ENCODE data around the gene AGFG2.
"Not testable (repeated sequence)": the region's sequence is repeated elsewhere in the genome, so short reads cannot be mapped to it uniquely, and the experiment has no call there.

The AGFG2 gene

DNA sequence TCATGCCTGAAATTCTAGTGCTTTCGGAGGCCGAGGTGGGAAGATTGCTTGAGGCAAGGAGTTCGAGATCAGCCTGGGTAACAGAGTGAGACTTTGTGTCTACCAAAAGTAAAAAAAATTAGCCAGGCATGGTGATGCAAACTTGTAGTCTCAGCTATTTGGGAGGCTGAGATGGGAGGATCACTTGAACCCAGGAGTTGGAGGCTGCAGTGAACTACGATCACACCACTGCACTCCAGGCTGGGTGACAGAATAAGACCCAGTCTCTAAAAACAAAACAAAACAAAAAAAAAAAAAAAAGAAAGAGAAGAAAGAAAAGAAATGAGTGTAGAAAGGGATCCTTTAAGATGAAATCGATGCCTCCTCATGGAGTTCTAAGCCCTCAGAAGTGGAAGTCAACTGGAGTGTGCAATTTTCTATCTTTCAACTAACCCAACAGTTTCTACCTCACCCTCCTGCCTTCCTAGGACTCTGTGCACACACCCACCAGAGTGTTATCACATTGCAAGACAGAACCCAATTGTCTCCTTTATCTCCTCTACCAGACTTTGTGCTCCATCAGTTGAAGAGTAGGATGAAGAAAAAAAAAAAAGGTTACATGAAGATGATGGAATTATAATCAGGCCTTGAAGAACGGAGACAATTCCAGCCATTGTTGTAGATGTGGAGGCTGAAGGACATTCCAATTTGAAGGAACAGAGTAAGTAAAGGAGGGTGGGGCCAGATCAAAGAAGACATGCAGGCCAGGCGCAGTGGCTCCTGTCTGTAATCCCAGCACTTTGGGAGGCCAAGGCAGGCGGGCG lies 28.4 kb upstream of the AGFG2 start:
- Histone ChIP-seq H3K36me3 (replicated peaks) (no peaks in the 10 kb centered on the region), H3K9me3 (no peaks in the 10 kb centered on the region), H3K4me3 (no peak overlapping the region), H3K27me3 (ENCODE audit: low read depth) (no peaks in the 10 kb centered on the region), H3K4me1 (no peaks in the 10 kb centered on the region)
- no peak for DNase-seq (ENCODE audit: low spot score in 2 of 2)
- in situ Hi-C loops (cut with MboI; ENCODE audit: low sequenced_read_pairs) = no loop called here

DNA sequence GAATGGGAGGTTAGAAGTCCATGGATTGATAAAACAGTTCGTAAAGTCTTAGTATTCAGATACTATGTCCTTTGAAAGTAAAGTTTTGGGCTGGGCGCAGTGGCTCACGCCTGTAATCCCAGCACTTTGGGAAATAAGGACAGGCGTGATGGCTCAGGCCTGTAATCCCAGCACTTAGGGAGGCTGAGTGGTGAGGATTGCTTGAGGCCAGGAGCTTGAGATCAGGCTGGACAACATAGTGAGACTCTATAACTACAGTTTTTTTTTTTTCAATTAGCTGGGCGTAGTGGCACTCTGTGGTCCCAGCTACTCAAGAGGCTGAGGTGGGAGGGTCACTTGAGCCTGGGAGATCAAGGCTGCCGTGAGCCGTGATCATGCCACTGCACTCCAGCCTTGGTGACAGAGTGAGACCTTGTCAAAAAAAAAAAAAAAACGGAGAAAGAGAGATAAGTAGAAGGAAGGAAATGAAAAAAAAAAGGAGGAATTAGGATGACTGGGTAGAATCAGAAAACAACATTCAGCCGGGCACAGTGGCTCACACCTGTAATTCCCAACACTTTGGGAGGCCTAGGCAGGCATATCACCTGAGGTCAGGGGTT lies 25.7 kb upstream of the AGFG2 start:
- Histone ChIP-seq H3K36me3 (replicated peaks) (no peaks in the 10 kb centered on the region), H3K4me1 (no peaks in the 10 kb centered on the region), H3K27me3 (ENCODE audit: low read depth) (no peaks in the 10 kb centered on the region), H3K4me3 (no peak overlapping the region), H3K9me3 (no peaks in the 10 kb centered on the region)
- in situ Hi-C loops (cut with MboI; ENCODE audit: low sequenced_read_pairs) = no loop called here
- no peak for DNase-seq (ENCODE audit: low spot score in 2 of 2)

DNA sequence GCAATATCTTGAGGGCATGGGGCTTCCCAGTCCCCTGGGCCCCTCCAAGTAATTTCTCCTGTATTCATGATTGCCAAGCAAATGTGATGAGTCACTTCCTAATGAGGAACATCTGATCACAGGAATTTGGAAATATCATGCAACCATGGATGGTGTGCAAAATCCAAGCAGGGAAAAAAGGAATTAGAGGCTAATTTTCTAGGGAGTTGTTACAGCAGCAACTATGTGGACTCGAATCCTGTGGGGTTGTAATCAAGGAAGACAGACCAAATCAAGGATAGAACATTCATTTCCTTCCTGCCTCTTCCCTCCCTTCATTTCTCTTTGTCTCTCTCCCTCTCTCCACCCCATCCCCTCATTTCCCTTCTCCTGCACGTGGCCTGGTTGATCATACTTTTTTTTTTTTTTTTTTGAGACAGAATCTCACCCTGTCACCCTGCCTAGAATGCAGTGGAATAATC lies 23.9 kb upstream of the AGFG2 start:
- no peaks in the 10 kb centered on the region for H3K36me3 ChIP-seq (replicated peaks)
- no peaks in the 10 kb centered on the region for H3K9me3 ChIP-seq
- no peak for DNase-seq (ENCODE audit: low spot score in 2 of 2)
- no peaks in the 10 kb centered on the region for H3K4me1 ChIP-seq
- no peak overlapping the region for H3K4me3 ChIP-seq
- in situ Hi-C loops (cut with MboI; ENCODE audit: low sequenced_read_pairs) = no loop called here
- no peaks in the 10 kb centered on the region for H3K27me3 ChIP-seq (ENCODE audit: low read depth)

DNA sequence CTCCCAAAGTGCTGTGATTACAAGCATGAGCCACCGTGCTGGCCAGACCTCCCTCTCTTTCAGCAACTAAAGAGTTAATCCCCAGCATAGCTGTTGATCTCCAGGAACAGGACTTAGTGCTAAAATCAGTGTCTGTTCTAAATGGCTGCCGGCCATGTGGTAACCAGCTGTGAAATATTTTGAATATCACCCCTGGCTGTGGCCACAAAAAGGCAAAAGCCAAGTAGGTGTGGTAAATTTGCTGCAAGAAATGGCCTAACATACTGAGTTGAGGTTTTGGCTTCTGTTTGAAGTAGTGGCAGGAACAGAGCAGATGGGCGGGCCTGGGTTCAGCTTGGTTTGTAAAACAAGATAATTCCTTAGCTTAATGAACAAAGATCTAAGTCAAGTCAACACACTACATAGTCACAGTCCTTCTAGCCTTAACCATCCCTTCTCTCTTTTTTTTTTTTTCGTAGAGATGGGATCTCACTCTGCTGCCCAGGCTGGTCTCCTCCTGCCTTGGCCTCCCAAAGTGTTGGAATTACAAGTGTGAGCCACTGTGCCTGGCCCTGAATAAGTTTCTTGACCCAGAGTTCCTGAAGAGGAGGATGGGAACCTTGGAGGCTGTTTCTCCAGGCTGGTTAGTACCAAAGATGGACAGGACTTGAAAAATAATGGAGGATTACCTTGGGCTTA lies 22.7 kb upstream of the AGFG2 start:
- Histone ChIP-seq H3K4me1 (no peaks in the 10 kb centered on the region), H3K36me3 (replicated peaks) (no peaks in the 10 kb centered on the region), H3K27me3 (ENCODE audit: low read depth) (no peaks in the 10 kb centered on the region), H3K4me3 (no peak overlapping the region), H3K9me3 (no peaks in the 10 kb centered on the region)
- in situ Hi-C loops (cut with MboI; ENCODE audit: low sequenced_read_pairs) = no loop called here
- no peak for DNase-seq (ENCODE audit: low spot score in 2 of 2)

DNA sequence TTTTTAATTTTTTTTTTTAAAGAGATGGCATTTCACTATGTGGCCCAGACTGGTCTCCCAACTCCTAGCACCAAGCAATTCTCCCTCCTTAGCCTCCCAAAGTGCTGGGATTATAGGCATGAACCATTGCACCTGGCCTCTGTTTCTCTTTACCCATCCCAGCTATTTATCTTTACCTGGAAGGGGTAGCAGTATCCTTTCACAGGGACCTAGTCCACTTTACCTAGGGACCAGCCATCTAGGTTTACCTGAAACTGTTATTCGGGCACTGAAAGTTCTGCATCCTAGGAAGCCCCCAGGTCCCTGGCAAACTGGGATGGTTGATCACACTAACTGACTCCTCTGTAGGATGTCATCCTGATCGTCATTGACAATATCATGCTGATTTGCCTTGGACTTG lies 21.7 kb upstream of the AGFG2 start:
- no peaks in the 10 kb centered on the region for H3K4me1 ChIP-seq
- no peak overlapping the region for H3K4me3 ChIP-seq
- no peaks in the 10 kb centered on the region for H3K9me3 ChIP-seq
- no peak for DNase-seq (ENCODE audit: low spot score in 2 of 2)
- no peaks in the 10 kb centered on the region for H3K27me3 ChIP-seq (ENCODE audit: low read depth)
- H3K36me3 ChIP-seq (replicated peaks) = no peaks in the 10 kb centered on the region
- in situ Hi-C loops (cut with MboI; ENCODE audit: low sequenced_read_pairs) = no loop called here

DNA sequence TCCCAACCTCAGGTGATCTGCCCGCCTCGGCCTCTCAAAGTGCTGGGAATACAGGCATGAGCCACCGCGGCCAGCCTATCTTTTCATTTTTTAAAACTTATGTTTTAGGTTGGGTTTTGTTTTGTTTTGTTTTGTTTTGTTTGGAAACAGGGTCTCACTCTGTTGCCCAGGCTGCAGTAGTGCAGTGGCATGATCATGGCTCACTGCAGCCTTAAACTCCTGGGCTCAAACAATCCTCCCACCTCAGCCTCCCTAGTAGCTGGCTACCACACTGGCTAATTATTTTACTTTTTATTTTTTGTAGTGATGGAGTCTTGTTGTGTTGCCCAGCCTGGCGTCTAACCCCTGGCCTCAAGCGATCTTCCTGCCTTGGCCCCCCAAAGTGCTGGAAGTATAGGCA lies 19.4 kb upstream of the AGFG2 start:
- no peak overlapping the region for H3K4me3 ChIP-seq
- H3K4me1 ChIP-seq = no peaks in the 10 kb centered on the region
- in situ Hi-C loops (cut with MboI; ENCODE audit: low sequenced_read_pairs) = no loop called here
- H3K27me3 ChIP-seq (ENCODE audit: low read depth) = no peaks in the 10 kb centered on the region
- no peak for DNase-seq (ENCODE audit: low spot score in 2 of 2)
- no peaks in the 10 kb centered on the region for H3K9me3 ChIP-seq
- no peaks in the 10 kb centered on the region for H3K36me3 ChIP-seq (replicated peaks)

DNA sequence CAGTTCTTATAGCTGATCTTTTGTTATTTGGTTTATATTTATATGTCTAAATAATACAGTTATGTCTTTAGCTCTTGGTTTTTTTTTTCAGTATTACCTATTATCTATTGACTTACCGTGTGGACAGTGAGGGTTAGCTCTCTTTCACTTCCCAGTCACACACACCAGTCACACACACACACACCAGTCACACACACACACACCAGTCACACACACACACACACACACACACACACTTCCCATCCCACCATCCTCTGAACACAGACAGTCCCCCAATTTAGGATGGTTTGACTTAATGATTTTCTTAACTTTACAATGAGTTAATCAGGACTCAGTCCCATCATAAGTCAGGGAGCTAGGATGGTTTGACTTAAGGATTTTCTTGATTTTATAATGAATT lies 18.9 kb upstream of the AGFG2 start:
- in situ Hi-C loops (cut with MboI; ENCODE audit: low sequenced_read_pairs) = no loop called here
- no peaks in the 10 kb centered on the region for H3K27me3 ChIP-seq (ENCODE audit: low read depth)
- no peak for DNase-seq (ENCODE audit: low spot score in 2 of 2)
- H3K36me3 ChIP-seq (replicated peaks) = no peaks in the 10 kb centered on the region
- H3K4me1 ChIP-seq = no peaks in the 10 kb centered on the region
- no peaks in the 10 kb centered on the region for H3K9me3 ChIP-seq
- H3K4me3 ChIP-seq = no peak overlapping the region

DNA sequence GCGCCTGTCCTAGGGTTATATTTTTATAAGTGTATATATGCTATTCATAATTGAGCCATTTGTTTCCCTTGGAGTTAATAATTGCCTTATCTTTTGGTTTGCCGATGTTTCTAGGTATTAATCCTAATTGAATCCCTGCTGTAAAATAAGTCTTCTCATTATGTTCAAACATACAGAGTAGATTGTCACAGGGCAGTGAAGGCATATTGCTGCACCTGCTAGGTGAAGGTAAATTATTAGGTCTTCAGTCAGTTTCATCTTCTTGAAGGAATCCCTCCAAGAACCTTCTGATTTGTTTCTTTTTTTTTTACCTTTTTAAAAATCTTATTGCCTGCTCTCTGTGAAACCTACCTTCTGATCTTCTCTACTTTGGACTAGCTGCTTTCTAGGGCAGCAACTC lies 17.9 kb upstream of the AGFG2 start:
- Histone ChIP-seq H3K27me3 (ENCODE audit: low read depth) (no peaks in the 10 kb centered on the region), H3K36me3 (replicated peaks) (no peaks in the 10 kb centered on the region), H3K9me3 (no peaks in the 10 kb centered on the region), H3K4me1 (no peaks in the 10 kb centered on the region), H3K4me3 (no peak overlapping the region)
- in situ Hi-C loops (cut with MboI; ENCODE audit: low sequenced_read_pairs) = no loop called here
- no peak for DNase-seq (ENCODE audit: low spot score in 2 of 2)

DNA sequence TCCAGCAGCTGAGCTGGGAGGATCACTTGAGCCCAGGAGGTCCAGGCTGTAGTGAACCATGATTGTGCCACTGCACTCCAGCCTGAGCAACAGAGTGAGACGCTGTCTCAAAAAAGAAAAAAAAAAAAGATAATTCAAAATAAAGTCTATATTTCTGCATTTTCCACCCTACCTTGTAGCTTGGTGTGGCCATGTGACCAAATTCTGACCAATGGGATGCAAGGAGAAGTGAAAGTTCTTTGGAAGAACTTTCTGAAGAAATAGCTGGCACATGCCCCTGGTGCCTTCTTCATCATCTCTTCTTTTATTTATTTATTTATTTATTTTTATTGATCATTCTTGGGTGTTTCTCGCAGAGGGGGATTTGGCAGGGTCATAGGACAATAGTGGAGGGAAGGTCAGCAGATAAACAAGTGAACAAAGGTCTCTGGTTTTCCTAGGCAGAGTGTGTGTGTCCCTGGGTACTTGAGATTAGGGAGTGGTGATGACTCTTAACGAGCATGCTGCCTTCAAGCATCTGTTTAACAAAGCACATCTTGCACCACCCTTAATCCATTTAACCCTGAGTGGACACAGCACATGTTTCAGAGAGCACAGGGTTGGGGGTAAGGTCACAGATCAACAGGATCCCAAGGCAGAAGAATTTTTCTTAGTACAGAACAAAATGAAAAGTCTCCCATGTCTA lies 17.0 kb upstream of the AGFG2 start:
- in situ Hi-C loops (cut with MboI; ENCODE audit: low sequenced_read_pairs); H3K4me1 ChIP-seq; H3K9me3 ChIP-seq; DNase-seq (ENCODE audit: low spot score in 2 of 2); H3K36me3 ChIP-seq (replicated peaks); H3K27me3 ChIP-seq (ENCODE audit: low read depth); H3K4me3 ChIP-seq: not testable (repeated sequence)

DNA sequence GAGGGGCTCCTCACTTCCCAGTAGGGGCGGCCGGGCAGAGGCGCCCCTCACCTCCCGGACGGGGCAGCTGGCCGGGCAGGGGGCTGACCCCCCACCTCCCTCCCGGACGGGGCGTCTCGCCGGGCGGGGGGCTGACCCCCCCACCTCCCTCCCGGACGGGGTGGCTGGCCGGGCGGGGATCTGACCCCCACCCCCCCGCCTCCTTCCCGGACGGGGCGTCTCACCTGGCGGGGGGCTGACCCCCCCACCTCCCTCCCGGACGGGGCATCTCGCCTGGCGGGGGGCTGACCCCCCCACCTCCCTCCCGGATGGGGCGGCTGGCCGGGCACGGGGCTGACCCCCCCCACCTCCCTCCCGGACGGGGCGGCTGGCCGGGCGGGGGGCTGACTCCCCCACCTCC lies 15.8 kb upstream of the AGFG2 start:
- H3K4me3 ChIP-seq; DNase-seq (ENCODE audit: low spot score in 2 of 2); H3K4me1 ChIP-seq; H3K36me3 ChIP-seq (replicated peaks); H3K9me3 ChIP-seq; H3K27me3 ChIP-seq (ENCODE audit: low read depth); in situ Hi-C loops (cut with MboI; ENCODE audit: low sequenced_read_pairs): not testable (repeated sequence)

DNA sequence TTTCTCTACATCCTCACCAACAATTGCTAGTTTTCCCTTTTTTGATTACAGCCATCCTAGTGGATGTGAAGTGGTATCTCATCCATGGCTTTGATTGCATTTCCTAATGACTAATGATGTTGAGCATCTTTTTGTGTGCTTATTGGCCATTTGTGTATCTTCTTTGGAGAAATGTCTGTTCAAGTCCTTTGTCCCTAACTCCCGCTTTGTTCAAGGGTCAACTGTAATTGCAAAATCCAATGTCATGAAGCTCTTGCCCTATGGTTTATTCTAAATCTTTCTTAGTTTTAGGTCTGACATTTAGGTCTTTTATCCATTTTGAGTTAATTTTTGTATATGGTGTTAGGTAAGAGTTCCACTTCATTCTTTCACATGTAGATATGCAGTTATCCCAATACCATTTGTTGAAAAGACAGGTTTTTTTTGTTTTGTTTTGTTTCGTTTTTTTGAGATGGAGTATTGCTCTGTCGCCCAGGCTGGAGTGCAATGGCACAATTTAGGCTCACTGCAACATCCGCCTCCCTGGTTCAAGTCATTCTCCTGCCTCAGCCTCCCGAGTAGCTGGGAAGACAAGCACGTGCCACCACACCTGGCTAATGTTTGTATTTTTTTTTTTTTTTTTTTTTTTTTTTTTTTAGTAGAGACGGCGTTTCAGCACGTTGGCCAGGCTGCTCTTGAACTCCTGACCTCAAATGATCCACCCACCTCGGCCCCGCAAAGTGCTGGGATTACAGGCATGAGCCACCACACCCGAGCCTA lies 10.7 kb upstream of the AGFG2 start:
- H3K9me3 ChIP-seq; H3K4me3 ChIP-seq; H3K4me1 ChIP-seq; DNase-seq (ENCODE audit: low spot score in 2 of 2); in situ Hi-C loops (cut with MboI; ENCODE audit: low sequenced_read_pairs); H3K36me3 ChIP-seq (replicated peaks); H3K27me3 ChIP-seq (ENCODE audit: low read depth): not testable (repeated sequence)

DNA sequence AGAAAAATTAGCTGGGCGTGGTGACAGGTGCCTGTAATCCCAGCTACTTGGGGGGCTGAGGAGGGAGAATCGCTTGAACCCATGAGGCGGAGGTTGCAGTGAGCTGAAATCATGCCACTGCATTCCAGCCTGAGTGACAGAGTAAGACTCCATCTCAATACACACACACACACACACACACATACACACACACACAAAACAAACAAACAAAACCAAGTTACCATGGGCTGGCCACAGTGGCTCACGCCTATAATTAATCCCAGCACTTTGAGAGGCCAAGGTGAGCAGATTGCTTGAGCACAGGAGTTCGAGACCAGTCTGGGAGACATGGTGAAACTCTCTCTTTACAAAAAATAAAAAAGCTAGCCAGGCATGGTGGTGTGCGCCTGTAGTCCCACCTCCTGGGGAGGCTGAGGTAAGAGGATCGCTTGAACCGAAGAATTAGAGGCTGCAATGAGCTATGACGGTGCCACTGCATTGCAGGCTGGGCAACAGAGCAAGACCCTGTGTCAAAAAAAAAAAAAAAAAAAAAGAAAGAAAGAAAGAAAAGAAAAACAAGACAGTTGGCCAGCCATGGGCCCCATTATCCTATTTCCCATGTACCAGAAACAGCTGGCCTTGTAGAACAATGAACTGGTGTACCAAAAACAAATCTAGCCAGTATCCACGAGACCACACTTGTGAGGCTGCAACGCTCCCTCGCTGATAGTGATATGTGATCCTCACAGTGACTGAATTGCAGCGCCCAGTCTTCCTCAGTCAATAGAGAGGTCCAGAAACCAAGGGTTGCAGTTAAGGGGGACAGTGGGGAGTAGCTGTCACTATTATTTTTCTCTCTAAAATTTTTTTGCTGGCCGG lies 6.6 kb upstream of the AGFG2 start:
- Histone ChIP-seq H3K9me3 (no peaks in the 10 kb centered on the region), H3K27me3 (ENCODE audit: low read depth) (no peaks in the 10 kb centered on the region), H3K36me3 (replicated peaks) (no peaks in the 10 kb centered on the region), H3K4me1 (no peaks in the 10 kb centered on the region), H3K4me3 (no peak overlapping the region)
- DNase-seq (ENCODE audit: low spot score in 2 of 2) = no peak
- in situ Hi-C loops (cut with MboI; ENCODE audit: low sequenced_read_pairs) = no loop called here

DNA sequence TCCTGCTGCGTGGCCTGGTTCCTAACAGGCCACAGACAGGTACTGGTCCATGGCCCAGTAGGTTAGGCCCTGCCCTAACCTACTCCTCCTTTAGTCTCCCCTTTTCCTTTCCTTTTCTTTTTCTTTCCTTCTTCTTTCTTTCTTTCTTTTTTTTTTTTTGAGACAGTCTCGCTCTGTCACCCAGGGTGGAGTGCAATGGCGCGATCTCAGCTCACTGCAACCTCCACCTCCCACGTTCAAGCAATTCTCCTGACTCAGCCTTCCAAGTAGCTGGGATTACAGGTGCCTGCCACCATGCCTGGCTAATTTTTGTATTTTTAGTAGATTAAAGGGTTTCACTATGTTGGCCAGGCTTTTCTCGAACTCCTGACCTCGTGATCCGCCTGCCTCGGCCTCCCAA lies 3.0 kb upstream of the AGFG2 start:
- H3K27me3 ChIP-seq (ENCODE audit: low read depth); H3K9me3 ChIP-seq; DNase-seq (ENCODE audit: low spot score in 2 of 2); in situ Hi-C loops (cut with MboI; ENCODE audit: low sequenced_read_pairs); H3K4me3 ChIP-seq; H3K36me3 ChIP-seq (replicated peaks): not testable (repeated sequence)
- peaks cover 10% of the 10 kb centered on the region for H3K4me1 ChIP-seq

All from HAP-1 (cell line).